ENCODE results near the gene RTL10.

The RTL10 gene, protein sequence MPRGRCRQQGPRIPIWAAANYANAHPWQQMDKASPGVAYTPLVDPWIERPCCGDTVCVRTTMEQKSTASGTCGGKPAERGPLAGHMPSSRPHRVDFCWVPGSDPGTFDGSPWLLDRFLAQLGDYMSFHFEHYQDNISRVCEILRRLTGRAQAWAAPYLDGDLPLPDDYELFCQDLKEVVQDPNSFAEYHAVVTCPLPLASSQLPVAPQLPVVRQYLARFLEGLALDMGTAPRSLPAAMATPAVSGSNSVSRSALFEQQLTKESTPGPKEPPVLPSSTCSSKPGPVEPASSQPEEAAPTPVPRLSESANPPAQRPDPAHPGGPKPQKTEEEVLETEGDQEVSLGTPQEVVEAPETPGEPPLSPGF

DNA sequence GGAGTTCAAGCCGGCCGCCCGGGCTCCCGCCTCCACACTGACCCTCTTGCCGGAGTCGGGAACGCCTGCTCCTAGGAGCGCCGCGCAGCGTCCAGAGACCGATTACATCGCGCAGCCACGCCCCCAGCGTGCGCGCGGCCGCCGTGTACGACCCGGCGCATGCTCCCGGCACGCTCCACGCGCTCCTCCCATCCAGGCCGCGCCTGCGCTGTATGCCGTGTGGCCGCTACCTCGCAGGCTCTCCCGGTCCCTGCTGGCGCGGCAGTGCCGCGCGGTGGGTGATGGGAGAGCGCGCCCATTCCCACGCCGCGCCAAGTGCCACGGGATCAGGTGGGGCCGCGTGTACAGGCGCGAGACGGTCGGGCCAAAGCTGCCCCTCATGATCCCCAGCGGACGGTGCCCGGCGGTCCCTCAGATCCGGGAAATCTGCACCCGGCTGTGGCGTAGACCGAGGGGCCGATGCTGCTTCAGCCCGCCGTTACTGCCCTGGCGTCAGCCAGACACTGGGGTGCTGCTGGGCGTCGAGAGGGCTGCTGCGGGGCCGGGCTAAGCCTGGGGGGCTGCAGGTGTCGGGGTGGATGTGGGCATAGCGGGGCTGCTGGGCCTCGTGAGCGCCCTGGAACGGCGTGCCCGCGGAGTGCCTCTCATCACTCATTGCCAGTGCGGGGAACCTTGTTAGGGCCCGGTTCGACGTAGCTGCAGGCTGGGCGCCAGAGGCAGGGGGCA lies at the start of gene RTL10, which contains the start of gene GNB1L:
RTL10 (minus strand) TSS at position 97 of the 726 bp plus-strand sequence. CDS start 2,613 bp downstream, outside the sequence.
GNB1L (minus strand) TSS at position 97 of the 726 bp plus-strand sequence. CDS start 33,519 bp downstream, outside the sequence.
- DNase-seq (ENCODE audit: low read depth in 2 of 2), result peak; percentile 86 to 96

DNA sequence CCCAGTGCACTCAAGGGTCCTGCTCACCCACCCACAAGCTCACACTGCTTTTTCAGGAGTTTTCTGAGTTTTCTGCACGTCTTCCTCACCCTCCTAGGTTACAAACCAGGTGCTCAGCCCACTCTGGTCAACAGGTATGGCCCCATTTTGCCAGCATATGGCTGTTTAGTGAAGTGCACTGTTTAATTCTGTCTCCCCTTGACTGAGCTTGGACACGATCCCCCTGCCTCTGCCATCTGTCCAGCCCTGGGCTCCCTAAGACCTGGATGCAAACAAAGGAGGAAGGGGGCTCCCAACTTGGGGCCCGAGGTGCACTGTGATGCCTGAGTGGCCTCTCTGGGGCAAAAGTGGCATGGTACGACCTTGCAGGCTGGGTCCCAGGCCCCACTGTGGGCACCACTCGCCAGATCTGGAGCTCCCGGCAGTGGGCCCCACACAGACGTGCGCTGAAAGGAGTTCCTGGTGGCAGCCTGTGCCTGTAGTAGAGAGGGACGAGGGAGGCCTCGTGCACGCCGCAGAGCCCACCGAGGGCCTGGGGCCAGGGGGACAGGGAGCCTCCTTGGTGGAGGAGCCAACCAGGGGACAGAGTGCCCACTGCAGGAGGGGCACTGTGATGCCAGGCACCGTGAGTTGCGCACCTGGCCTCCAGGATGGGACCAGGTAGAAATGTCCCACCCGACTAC lies 49.6 kb upstream of the RTL10 start:
- no peak for DNase-seq (ENCODE audit: low read depth in 2 of 2)

DNA sequence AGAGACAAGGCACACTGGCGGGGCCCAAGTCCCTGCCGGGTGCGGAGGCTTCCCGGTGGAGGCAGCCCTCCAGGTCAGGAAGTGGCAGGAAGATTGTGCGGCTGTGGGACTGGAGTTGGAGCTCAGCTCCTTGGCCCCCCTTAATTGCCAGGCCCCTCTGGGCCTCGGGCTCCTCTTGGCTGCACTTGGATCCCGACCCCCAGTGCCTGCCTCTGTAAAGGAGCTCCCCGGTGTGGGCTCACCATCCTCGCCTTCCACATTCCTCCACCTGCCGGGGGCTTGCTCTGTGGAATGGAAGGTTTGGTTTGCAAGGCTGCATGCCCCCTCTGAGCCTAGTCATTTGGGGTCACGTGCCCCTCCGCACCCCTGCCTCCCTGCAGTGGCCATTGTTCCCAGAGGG lies 48.8 kb upstream of the RTL10 start:
- no peak for DNase-seq (ENCODE audit: low read depth in 2 of 2)

DNA sequence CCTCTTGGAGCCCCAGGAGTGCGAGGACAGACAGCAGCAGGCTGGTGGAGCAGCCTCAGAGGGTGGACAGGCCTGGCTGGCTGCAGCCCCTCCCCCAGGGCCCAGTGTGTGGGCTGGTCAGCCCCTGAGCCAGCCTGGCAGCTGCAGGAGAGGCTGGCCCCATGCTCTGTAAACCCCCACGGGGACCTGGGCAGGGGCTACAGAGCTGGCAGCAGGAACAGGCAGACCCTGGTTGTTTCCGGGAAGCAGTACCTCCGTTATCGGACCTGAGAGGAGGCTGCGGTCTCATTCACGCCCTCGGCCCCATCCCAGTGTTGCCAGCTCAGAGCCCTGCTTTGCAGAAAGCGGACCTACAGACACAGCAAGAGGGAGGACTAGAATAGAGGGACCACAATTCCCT lies 48.4 kb upstream of the RTL10 start:
- DNase-seq (ENCODE audit: low read depth in 2 of 2), result no peak

DNA sequence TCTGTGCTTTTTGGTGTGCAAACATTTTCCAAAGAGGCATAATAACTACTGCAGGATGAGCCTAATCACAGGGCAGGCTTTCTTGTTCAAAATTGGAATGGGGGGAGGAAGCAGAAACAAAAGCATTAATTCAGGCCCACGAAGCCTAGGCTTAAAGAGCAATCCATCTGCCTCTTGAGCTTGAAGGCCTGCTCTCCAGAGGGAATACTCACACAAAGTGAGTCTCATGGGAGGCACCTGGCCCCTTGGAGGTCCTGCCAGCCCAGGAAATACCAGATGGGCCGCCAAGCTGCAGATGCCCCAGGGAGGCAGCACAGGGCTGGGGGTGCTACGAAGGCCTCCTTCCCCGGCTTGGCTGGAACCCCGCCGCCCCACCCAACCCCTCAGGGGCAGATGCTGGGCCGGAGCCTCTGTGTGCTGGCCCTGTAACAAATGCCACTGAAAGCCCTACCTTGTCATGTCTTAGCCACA lies 47.6 kb upstream of the RTL10 start:
- DNase-seq (ENCODE audit: low read depth in 2 of 2), result no peak

DNA sequence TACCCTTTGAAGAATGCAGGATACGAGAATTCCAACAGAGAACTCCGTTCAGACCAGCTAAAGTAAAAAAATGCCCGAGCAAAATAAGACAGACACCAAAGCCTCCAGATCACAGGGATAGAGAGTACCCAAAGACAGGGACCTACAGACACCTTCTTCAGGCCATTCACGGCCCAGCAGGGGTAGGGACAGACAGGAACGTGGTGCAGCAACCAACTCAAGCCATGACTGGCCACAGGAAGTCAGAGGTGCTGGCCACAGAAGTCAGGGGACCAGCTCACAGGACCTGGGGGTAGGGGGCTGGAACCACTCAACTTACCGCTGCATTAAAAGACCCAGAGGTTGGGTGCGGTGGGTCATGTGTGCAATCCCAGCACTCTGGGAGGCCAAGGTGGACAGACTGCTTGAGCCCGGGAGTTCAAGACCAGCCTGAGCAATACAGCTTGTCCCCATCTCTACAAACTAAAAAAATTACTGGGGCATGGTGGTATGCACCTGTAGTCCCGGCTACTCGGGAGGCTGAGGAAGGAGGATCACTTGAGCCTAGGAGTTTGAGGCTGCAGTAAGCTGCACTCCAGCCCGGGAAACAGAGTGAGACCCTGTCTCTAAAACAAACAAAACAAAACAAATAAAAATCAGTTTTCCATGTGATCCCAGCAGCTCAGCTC lies 47.0 kb upstream of the RTL10 start:
- no peak for DNase-seq (ENCODE audit: low read depth in 2 of 2)

DNA sequence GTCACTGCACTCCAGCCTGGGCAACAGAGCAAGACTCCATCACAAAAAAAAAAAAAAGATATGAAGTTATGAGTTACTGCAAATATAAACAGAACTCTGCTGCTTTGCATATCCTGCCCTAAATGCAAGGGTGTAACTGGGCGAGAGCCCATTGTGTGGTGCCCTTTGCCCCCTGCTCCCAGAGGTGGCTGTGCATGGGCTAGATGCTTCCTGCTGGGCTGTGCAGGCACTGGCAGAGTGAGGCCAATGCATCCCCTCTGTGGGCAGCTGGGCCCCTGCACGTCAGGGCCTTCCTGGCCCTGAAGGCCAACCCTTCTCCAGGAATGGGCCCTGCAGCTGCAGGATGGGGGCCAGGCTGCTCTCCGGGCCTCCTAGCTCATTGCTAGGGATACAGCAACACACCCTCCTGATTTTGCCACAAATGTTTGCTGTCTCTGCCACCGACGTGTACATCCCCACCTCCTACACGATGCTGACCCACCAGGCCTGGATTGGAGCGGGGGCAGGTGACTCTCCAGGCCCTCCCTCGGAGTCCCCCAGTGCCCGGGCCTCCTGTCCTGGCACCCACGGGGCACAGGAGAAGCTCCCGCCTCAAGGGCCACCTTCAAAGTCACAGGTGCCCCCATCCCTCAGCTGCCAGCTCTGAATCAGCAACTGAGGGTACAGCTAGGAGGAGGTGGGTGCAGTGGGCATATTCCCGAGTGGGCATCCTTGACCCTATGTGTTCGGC lies 46.2 kb upstream of the RTL10 start:
- DNase-seq (ENCODE audit: low read depth in 2 of 2), result no peak

DNA sequence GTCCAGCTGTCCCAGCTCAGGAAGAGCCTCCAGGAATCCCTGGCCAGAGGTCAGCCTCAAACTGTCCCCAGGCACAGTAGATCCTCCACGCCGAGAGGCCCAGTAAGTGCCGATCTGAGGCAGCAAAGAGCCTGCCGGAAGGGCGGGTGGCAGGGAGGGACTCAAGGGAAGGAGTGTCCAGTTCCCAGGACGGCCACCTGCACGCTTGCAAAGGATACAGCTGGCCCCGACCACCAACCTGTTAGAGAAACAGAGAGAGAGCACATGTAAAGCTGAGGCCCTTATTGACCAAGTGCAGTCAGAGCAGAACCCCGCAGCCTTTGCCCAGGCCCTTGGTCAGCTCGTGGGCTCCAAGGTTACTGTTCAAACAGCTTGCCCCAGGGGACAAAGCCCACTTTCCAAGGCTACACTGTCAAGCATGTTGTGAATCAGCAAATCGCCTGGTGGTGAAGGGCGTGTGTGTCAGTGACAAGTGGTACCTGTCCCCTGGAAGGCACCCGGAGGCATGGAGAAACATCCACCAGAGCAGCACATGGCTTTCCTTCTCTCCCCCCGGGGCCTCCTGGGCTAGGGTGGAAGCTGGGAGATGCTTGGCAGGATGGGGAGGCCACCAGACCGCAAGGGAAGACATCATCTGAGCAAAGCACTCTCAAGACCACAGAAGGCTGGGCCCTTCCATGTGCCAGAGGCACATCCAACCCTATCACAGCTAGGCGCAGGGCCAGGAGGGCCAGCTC lies 44.3 kb upstream of the RTL10 start:
- DNase-seq (ENCODE audit: low read depth in 2 of 2), result no peak

DNA sequence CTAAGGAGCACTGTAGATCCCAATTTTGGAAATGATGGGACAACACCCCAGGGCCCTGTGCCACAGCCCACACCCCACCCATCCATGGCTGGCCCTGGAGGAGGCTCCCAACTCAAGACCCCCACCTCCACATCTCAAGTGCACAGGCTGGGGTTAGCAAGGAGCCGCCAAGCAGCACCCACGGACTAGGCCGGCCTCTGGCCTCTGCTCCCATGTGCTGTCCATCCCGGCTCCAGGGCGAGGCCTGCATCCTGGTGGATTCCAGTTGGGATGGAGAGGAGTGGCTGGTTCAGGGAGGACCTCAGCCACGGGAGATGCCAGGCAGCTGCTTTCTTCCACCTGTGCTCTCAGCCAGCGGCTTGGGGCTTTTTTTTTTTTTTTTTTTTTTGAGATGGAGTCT lies 43.5 kb upstream of the RTL10 start:
- DNase-seq (ENCODE audit: low read depth in 2 of 2), result no peak

DNA sequence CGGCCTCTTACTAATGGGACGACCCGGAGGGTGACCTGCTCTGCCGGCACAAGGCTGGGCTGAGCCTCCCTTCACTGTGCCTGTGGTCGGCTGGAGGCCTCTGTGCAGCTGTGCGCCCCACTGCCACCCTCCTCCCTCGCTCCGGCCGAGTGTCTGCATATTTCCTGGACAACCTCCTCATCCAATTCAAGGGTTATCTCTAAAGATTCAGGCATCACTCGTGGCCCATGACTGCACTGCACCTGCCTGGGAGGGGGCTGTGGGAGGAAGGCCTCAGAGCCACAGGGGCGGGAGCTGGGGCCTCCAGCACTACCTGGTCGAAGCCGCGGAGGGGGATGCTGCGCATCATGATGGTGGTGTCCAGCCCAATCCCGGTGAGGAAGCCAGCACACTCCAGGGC lies 43.1 kb upstream of the RTL10 start:
- DNase-seq (ENCODE audit: low read depth in 2 of 2), result no peak

DNA sequence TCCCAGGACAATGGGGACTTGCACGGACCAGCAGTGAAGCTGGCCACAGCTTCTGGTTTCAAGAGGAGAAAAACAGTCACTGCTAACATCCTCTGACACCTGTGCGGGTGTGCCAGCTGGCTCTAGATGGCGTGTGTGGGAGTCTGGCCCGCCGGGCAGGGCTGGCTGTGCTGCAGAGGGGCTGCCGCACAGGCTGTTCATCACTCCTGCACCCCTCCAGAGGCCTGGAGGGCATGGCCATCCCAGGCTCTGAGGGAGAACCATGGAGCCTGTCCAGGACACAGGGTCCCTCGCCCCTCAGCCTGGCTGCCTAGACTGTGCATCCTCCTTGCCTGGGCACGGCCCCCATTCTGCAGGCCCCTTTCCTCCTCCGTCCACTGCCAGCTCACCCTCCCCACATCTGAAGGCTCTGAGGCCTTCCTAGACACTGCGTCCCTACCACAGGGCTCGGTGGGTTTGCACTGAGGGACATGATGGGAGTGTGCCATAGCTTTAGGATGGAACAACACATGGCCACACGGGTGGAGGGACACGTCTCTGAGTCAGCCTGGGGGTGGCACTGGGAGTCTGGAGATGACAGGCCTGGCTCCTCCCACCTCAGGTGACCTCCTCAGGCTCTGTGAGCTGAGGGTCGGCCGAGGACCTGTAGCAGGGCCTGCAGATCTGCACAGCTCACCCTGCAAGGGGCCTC lies 42.1 kb upstream of the RTL10 start:
- DNase-seq (ENCODE audit: low read depth in 2 of 2), result no peak

DNA sequence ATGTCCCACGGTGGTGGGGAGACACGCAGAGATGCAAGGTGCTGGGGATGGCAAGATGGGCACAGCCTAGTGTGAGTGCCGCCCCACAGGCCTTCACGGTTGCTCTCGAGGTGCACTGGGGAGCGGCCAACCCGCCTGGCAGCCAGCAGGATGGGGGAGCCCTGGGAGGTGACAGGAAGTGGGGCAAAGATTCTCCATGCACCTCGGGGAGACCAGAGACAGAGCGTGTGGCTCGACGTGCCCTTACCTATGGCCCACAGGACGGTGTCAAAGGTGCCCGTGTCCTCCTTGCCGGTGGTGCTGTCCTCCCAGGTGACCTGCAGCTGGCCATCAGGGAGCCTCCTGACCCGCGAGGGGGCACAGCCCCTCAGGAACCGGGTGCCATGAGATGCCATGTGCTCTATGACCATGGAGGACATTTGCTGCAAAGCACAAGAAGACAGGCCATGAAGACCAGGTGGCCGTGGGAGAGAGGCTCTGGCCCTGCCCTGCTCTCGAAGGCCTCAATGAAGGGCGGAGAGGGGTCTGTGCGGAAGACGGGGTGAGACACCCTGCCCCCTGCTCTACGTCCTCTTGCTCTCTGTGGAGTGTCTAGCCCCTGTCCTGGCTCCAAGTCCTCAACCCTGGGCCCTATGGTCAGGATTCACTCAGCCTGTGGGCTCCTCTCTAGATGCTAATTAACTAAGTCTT lies 40.6 kb upstream of the RTL10 start:
- no peak for DNase-seq (ENCODE audit: low read depth in 2 of 2)

DNA sequence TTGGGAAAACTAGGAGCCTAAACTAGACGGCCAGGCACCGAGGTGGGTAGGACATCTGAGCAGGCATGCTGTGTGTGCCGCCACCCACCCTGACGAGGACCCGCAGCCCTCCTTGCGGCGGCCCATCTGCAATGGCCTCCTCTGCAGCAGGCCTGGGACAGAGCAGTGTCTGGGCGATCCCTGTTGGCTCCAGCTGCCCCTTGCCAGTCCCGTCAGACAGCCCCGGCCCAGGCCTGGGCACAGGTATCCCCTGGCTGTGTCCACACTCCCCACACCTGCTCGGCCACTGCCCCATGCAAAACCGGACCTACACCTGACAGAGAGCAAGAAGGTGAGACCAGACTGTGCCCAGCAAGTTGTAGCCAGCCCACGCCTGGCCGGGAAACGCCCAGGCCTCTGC lies 38.7 kb upstream of the RTL10 start:
- DNase-seq (ENCODE audit: low read depth in 2 of 2), result no peak

DNA sequence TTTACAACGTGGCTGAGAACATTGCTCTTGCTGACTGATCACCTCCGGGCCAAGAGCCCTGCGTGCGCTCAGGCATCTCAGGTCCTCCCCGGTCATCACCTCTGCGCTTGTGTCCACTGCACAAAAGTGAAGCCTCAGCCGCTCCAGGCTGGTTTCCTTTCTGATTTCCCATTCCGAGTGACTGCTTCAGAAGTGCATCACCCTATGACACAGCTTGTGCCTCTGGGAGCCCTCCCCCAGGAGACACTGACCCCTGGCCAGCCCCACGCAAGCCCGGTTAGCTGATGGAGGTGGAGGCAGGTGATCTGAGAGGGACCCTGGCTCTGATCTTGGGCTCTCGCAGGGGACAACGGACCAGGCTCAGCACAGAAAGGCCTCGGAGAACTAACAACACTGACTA lies 38.3 kb upstream of the RTL10 start:
- DNase-seq (ENCODE audit: low read depth in 2 of 2), result no peak

DNA sequence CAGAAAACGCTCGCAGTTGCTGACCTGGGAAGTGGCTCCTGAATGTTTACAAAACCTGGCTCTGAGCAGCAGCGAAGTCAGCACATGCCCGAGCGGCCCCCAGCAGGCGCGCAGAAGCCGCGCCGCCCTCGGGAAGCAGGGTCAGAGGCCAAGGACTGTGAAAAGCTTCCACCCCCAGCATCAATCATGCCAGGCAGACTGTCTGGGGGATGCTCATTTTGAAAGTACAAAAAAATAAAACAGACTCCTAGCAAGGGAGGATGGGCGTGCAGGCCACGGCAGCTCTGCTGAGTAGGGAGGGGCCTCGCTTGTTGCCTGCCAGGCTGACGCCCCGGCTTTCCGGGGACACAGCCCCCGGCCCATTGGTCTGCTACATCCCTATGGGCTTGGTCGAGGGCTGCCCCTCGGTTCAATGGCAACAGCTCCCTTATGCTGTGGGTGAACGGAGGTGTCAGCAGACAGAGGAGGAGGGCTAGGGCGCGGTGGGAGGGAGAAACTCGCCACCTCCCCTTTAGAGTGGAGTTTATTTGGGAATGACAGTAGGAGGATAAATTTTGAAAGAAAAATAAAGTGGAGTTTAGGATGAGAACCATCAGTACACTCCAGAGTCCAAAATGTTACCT lies 37.7 kb upstream of the RTL10 start:
- peak; percentile 16 to 38 for DNase-seq (ENCODE audit: low read depth in 2 of 2)

DNA sequence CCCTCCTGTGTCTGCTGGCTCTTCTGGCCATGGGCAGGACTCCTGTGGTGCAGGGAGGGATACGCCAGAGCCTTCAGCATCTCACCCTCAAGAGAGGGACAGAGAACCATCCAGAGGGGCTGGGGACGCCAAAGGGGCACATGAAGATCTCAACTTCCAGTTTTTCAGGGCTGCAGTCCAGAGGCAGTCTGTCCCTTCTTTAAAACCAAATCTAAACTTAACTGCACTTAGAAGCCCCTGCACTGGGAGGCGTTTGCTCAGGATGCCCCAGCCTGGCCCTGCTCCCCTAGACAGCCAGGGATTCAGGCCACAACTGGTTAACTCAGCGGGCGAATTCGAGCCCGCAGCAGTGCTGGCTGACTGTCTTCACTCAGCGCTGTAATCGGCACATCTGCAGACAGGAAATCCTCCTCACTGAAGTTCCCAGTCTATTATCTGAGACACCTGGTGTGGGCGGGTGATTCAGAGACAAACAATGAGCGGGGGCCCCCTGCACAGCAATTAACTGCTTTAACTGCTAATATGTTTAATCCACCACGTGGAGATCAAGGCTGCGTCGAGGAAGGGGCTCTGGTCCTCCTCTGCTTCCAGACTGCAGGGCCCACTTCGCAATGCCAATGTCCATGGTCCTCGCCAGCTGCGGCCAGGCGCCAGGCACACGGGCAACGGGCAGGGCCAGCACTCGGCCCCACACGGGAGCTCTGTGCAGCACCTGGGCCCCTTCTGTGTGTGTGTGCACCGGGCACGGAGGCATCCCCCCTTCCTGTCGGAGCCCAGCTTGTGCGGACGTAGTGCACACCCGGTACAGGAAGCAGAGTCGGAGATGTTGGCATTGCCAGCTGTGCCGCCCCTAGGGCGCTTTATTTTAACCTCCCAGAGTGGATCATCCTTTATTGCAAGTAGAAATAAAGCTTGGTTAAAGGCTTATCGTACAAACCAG lies 36.9 kb upstream of the RTL10 start:
- peak; percentile 77 to 87 for DNase-seq (ENCODE audit: low read depth in 2 of 2)

DNA sequence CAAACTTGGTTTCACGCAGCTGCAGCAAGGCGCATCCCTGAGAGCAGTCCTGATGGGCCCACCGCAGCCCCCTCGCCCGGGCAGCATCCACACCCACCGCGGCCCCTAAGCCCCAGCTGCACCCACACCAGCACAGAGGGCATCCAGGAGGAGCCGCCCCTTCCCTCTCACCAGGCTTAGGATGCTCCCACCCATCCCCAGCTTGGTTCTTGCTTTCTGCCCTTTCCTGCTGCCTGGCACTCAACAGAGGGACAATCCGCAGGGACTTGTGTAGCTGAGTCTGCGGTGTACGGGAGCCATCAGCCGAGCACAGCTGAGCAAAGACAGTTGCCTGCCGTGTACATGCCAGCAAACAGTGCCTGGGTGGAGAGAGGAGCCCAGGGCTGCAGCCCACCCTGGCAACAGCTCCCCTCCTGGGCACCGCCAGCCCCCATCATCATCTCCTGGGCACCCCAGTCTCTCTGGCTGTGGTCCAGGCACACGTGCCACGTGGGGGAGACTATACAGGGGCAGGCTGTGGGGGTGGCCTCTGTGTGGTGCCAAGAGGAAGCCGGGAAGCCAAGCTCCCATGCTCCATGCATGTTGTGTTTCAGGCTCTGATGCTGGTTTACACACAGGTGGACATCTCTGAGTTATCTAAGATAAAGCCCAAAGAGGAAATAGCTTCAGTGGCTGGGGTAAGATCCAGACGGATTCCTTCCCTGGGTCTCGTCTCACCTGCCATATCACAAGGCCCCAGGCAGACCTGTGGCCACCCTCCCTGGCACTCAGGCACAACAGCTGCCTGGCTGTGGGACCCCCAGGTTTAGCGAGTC lies 36.0 kb upstream of the RTL10 start:
- DNase-seq (ENCODE audit: low read depth in 2 of 2), result no peak

Data from stimulated activated CD8-positive, alpha-beta memory T cell treated with anti-CD3 and anti-CD28 coated beads, Interleukin-7, amount 100 ng/mL, for 4 hours (primary cell).